NT2/D1 (cell line): Measurements from ENCODE around the gene L3MBTL4.
"Not testable (repeated sequence)": the region's sequence is repeated elsewhere in the genome, so short reads cannot be mapped to it uniquely, and the experiment has no call there.

Source experiments
- SUZ12 ChIP-seq: IDR thresholded peaks from 2 replicates; pipeline ENCODE4 v1.6.1; 2011; ENCODE audit not compliant: insufficient read length, insufficient read depth; ENCODE audit errors: extremely low read depth
- YY1 ChIP-seq: IDR thresholded peaks from 2 replicates; pipeline ENCODE4 v1.6.1; 2011; ENCODE audit not compliant: insufficient read length, insufficient read depth
- ZNF274 ChIP-seq: IDR thresholded peaks from 2 replicates; pipeline ENCODE4 v1.6.1; 2011; ENCODE audit warnings: mild to moderate bottlenecking, low read depth, low read length

- TF ChIP-seq ZNF274, SUZ12, YY1: not testable (repeated sequence)
Measured at GRCh38 chr18:6259324-6259723, 155.4 kb downstream of the L3MBTL4 start.
